ENCODE data around the gene CLIC1.

CLIC1 gene

GRCh38 chr6:31737991-31738979, 2.0 kb upstream of the CLIC1 start:
- DNase-seq: peak; percentile 75

- no peak for DNase-seq
Observed at GRCh38 chr6:31737315-31737990, 1.1 kb upstream of the CLIC1 start.

- no peak for DNase-seq
Observed at GRCh38 chr6:31736768-31737314, 511 bp upstream of the CLIC1 start.

GRCh38 chr6:31734821-31735406, 1.4 kb downstream of the CLIC1 start:
- DNase-seq: peak; percentile 68

- DNase-seq: no peak
Observed at GRCh38 chr6:31734247-31734820, 2.0 kb downstream of the CLIC1 start.

GRCh38 chr6:31733734-31734133, 2.6 kb downstream of the CLIC1 start:
- DNase-seq: no peak

- DNase-seq: no peak
Observed at GRCh38 chr6:31732029-31732428, 4.3 kb downstream of the CLIC1 start.

- no peak for DNase-seq
Observed at GRCh38 chr6:31730631-31731086, 5.7 kb downstream of the CLIC1 start.

- DNase-seq: peak; percentile 74
Observed at GRCh38 chr6:31729979-31730630, 6.2 kb downstream of the CLIC1 start.

- DNase-seq: peak; percentile 89
Observed at GRCh38 chr6:31729515-31729978, 6.8 kb downstream of the CLIC1 start.

- DNase-seq: no peak
Observed at GRCh38 chr6:31728767-31729514, 7.4 kb downstream of the CLIC1 start, which contains the start of gene DDAH2. TSS of gene DDAH2 (minus strand) at chr6:31729299. CDS start at chr6:31729161, 138 bp downstream.

- DNase-seq: no peak
Observed at GRCh38 chr6:31727717-31728671, 8.3 kb downstream of the CLIC1 start.

- peak; percentile 54 for DNase-seq
Observed at GRCh38 chr6:31727034-31727716, 9.2 kb downstream of the CLIC1 start.

- DNase-seq: no peak
Observed at GRCh38 chr6:31725502-31726350, 10.6 kb downstream of the CLIC1 start.

- DNase-seq: no peak
Observed at GRCh38 chr6:31723980-31724691, 12.2 kb downstream of the CLIC1 start.

- no peak for DNase-seq
Observed at GRCh38 chr6:31723245-31723979, 12.9 kb downstream of the CLIC1 start, which contains the start of gene MPIG6B. TSS of gene MPIG6B (plus strand) at chr6:31723373. CDS start at chr6:31723384, 11 bp downstream.

GRCh38 chr6:31722173-31722572, 14.2 kb downstream of the CLIC1 start:
- no peak for DNase-seq
